GM19099 (cell line): ENCODE results near the gene PNP.

Experiments
- POLR2A ChIP-seq: IDR thresholded peaks from 3 replicates; pipeline ENCODE4 v1.6.1; 2011; ENCODE audit warnings: low read depth; ENCODE audit not compliant: insufficient read length; ENCODE audit errors: extremely low read depth

Gene PNP

GRCh38 chr14:20469242-20469889, at the start of gene PNP:
TSS of gene PNP (plus strand) at chr14:20469406. CDS start at chr14:20469525, 119 bp downstream.
- TF ChIP-seq POLR2A = peak; percentile 99

- no peak for TF ChIP-seq POLR2A
Observed at GRCh38 chr14:20419419-20419818, 49.8 kb upstream of the PNP start.

GRCh38 chr14:20421267-20421666, 47.9 kb upstream of the PNP start:
- TF ChIP-seq POLR2A = no peak

- TF ChIP-seq POLR2A = no peak
Observed at GRCh38 chr14:20422886-20423285, 46.3 kb upstream of the PNP start.

GRCh38 chr14:20424851-20425250, 44.4 kb upstream of the PNP start:
- no peak for TF ChIP-seq POLR2A

GRCh38 chr14:20427231-20428009, 41.8 kb upstream of the PNP start:
- no peak for TF ChIP-seq POLR2A

- TF ChIP-seq POLR2A = no peak
Observed at GRCh38 chr14:20428010-20428365, 41.2 kb upstream of the PNP start.

GRCh38 chr14:20428802-20429201, 40.4 kb upstream of the PNP start:
- no peak for TF ChIP-seq POLR2A

GRCh38 chr14:20429801-20430669, 39.2 kb upstream of the PNP start:
- TF ChIP-seq POLR2A = no peak

- TF ChIP-seq POLR2A = no peak
Observed at GRCh38 chr14:20434701-20435581, 34.3 kb upstream of the PNP start.

- TF ChIP-seq POLR2A = no peak
Observed at GRCh38 chr14:20435582-20436362, 33.4 kb upstream of the PNP start, which contains the start of gene KLHL33. TSS of gene KLHL33 (minus strand) at chr14:20436166. CDS start at chr14:20435811, 355 bp downstream.

GRCh38 chr14:20436363-20436755, 32.8 kb upstream of the PNP start:
- TF ChIP-seq POLR2A = no peak

GRCh38 chr14:20438664-20439063, 30.5 kb upstream of the PNP start:
- no peak for TF ChIP-seq POLR2A

GRCh38 chr14:20440465-20440864, 28.7 kb upstream of the PNP start:
- no peak for TF ChIP-seq POLR2A
